HepG2 (cell line): ENCODE results near the gene PCGF2. TPM values are rescaled to one million over a fixed set of nuclear protein-coding genes. Genes with fewer than 3 reads are reported as not detected.
A peak's percentile ranks its signal among the peaks of the same experiment; 100 is the strongest.

ENCODE experiments used
- ATAC-seq: fragments of 200-7000 bp; cut with Tn5 transposase; 3 replicates; pipeline ENCODE4 v1.9.1; 2020; ENCODE audit warnings: mild to moderate bottlenecking, moderate library complexity
- BruUV-seq: library from RNA; stranded (reverse); fragments of 400-500 nt; replicated peaks from 2 replicates; lab custom pipeline; 2021; lab: Mats Ljungman, UMichigan
- CTCF ChIA-PET: fragments of 300-600 bp; formaldehyde crosslinking; extraction: SDS; loops from one replicate; lab custom pipeline; 2021; ENCODE audit warnings: low total read pairs, inconsistent platforms, low intra/inter-chr PET ratio; lab: Yijun Ruan, JAX
- POLR2A ChIA-PET: fragments of 350-600 bp; sonication (Branson Sonifier 250); formaldehyde crosslinking; loops from one replicate; lab custom pipeline; 2020; ENCODE audit warnings: antibody characterized with exemption, inconsistent platforms; lab: Yijun Ruan, JAX
- DNase-seq: peaks from one replicate; pipeline ENCODE4 v3.0.0-alpha.2; 2015; ENCODE audit warnings: low spot score
- FAIRE-seq: peaks from 3 replicates; lab custom pipeline; 2011; peaks lifted over from hg19 to GRCh38; lab: Jason Lieb, UNC
- H2AFZ ChIP-seq: one replicate; pipeline ENCODE4 v1.6.1; 2011; ENCODE audit warnings: low read length, inconsistent platforms
- H3K27ac ChIP-seq: fragments of 300-600 bp; 3 replicates; pipeline ENCODE4 v1.8.0; 2011; ENCODE audit warnings: mixed run types, mild to moderate bottlenecking, mixed read lengths, low read length, inconsistent platforms; ENCODE audit not compliant: insufficient read depth; ENCODE audit errors: extremely low read length
- H3K27me3 ChIP-seq, 2 experiments: fragments of 200-600 bp in 1 of 2; 2 replicates in 1 of 2; 3 replicates in 1 of 2; pipeline versions ENCODE4 v1.6.0 to v1.8.0; 2011; ENCODE audit warnings: low read length in 2 of 2, mild to moderate bottlenecking in 2 of 2, moderate library complexity in 2 of 2, inconsistent platforms in 1 of 2; ENCODE audit not compliant: insufficient read depth in 2 of 2, control insufficient read depth in 1 of 2
- H3K36me3 ChIP-seq, 2 experiments: fragments of 200-600 bp in 1 of 2; replicated peaks in 1 of 2; 2 replicates in 1 of 2; 3 replicates in 1 of 2; pipeline versions ENCODE4 v1.5.1 to v1.8.0; 2011; ENCODE audit warnings: low read length in 2 of 2, inconsistent platforms in 1 of 2; ENCODE audit not compliant: insufficient read depth in 2 of 2, control insufficient read depth in 1 of 2
- H3K4me1 ChIP-seq: 2 replicates; pipeline ENCODE4 v1.5.1; 2012; ENCODE audit warnings: low read length, inconsistent platforms; ENCODE audit not compliant: insufficient read depth
- H3K4me2 ChIP-seq: 2 replicates; pipeline ENCODE4 v1.6.0; 2011; ENCODE audit warnings: low read depth, low read length, inconsistent platforms
- H3K4me3 ChIP-seq, 3 experiments: fragments of 200-600 bp in 1 of 3; sonication (generic), shearing (Covaris generic) in 1 of 3; replicated peaks in 1 of 3; 2 replicates each; pipeline ENCODE4 v1.5.1; 2011 to 2016; ENCODE audit warnings: low read length in 3 of 3, inconsistent platforms in 2 of 3, low read depth in 2 of 3, mild to moderate bottlenecking in 2 of 3, control low read depth in 1 of 3, mixed read lengths in 1 of 3; ENCODE audit not compliant: insufficient read depth in 1 of 3
- H3K79me2 ChIP-seq: one replicate; pipeline ENCODE4 v1.6.1; 2011; ENCODE audit warnings: low read length, inconsistent platforms; ENCODE audit not compliant: insufficient read depth
- H3K9ac ChIP-seq: 2 replicates; pipeline ENCODE4 v1.6.0; 2011; ENCODE audit warnings: mild to moderate bottlenecking, low read depth, low read length, inconsistent platforms; ENCODE audit not compliant: insufficient read depth
- H3K9me3 ChIP-seq: 2 replicates; pipeline ENCODE4 v1.5.1; 2012; ENCODE audit warnings: mild to moderate bottlenecking, low read length
- H4K20me1 ChIP-seq: 2 replicates; pipeline ENCODE4 v1.6.0; 2011; ENCODE audit warnings: inconsistent platforms, mild to moderate bottlenecking, low read length, moderate library complexity; ENCODE audit not compliant: insufficient read depth
- CBX5 ChIP-seq: sonication (generic); formaldehyde crosslinking; IDR thresholded peaks from 2 replicates; pipeline ENCODE4 v1.4.0; 2020; ENCODE audit warnings: missing genetic modification reagents, borderline replicate concordance
- ISX ChIP-seq: sonication (generic); formaldehyde crosslinking; conservative IDR thresholded peaks from 2 replicates; pipeline ENCODE4 v1.5.0; 2020; ENCODE audit warnings: missing genetic modification reagents
- MED8 ChIP-seq: sonication (generic); formaldehyde crosslinking; IDR thresholded peaks from 2 replicates; pipeline ENCODE4 v1.8.1; 2023; ENCODE audit warnings: mild to moderate bottlenecking, missing genetic modification reagents; ENCODE audit not compliant: insufficient replicate concordance
- MZF1 ChIP-seq: sonication (generic); formaldehyde crosslinking; IDR thresholded peaks from 2 replicates; pipeline ENCODE4 v1.8.1; 2023; ENCODE audit warnings: mild to moderate bottlenecking, missing genetic modification reagents, borderline replicate concordance
- PCBP2 ChIP-seq: fragments of 200-400 bp; formaldehyde crosslinking; optimal IDR thresholded peaks from 2 replicates; pipeline ENCODE3; 2018; ENCODE audit warnings: low read length, low read depth; ENCODE audit not compliant: poor library complexity, severe bottlenecking
- RAD21 ChIP-seq: fragments of 450-650 bp; formaldehyde crosslinking; IDR thresholded peaks from 2 replicates; pipeline ENCODE4 v1.5.0; 2020; ENCODE audit warnings: mild to moderate bottlenecking
- RBM22 ChIP-seq: fragments of 200-400 bp; formaldehyde crosslinking; optimal IDR thresholded peaks from 2 replicates; pipeline ENCODE3; 2017; ENCODE audit warnings: mild to moderate bottlenecking, low read length, moderate library complexity
- ZFY ChIP-seq: sonication (generic); formaldehyde crosslinking; IDR thresholded peaks from 2 replicates; pipeline ENCODE4 v1.4.0; 2020; ENCODE audit warnings: missing genetic modification reagents
- ZNF337 ChIP-seq: sonication (generic); formaldehyde crosslinking; IDR thresholded peaks from 2 replicates; pipeline ENCODE4 v1.5.1; 2020; ENCODE audit warnings: missing genetic modification reagents, low read depth, mild to moderate bottlenecking, borderline replicate concordance
- ZNF766 ChIP-seq: sonication (generic); formaldehyde crosslinking; IDR thresholded peaks from 2 replicates; pipeline ENCODE4 v1.5.0; 2020; ENCODE audit warnings: missing genetic modification reagents, borderline replicate concordance
- WGBS: methylation state at CpG from one replicate; pipeline ENCODE4 v1.1.6; 2017; ENCODE audit warnings: low lambda C conversion rate; 5-methylcytosine and 5-hydroxymethylcytosine counted together
- in situ Hi-C: cut with HindIII; loops from 2 replicates; pipeline ENCODE4 v1.10.0; 2017; ENCODE audit warnings: low pct_unique_long_range_greater_than_20kb; ENCODE audit not compliant: extremely low pct_ligation_motif_present
- intact Hi-C: fragments of 100-400 bp; cut with micrococcal nuclease; formaldehyde crosslinking; loops from one replicate; pipeline ENCODE4 v1.10.0; 2022; ENCODE audit not compliant: unreplicated experiment
- polyA plus RNA-seq, 8 experiments: library from polyadenylated mRNA; depleted of rRNA in 3 of 8; stranded (reverse) in 7 of 8; unstranded in 1 of 8; fragments of >200 nt; fragmentation: Illumina TruSeq in 4 of 8; extraction: Trizol in 4 of 8; gene quantifications; 2 replicates each; pipeline versions ENCODE4 v1.2.1 to v1.2.3, GENCODE V29; 2011 to 2016; ENCODE audit warnings: low read depth in 4 of 8, missing spikeins in 1 of 8, mixed read lengths in 1 of 8; ENCODE audit not compliant: insufficient read depth in 1 of 8
- total RNA-seq, 5 experiments: library from RNA; depleted of rRNA; stranded (reverse); fragments of >200 nt; fragmentation: Illumina TruSeq; extraction: Trizol; gene quantifications; 2 replicates each; pipeline ENCODE4 v1.2.3, GENCODE V29; 2016; ENCODE audit warnings: low read depth in 1 of 5
- TF ChIP-seq, protein P1 (sequence below): sonication (generic); formaldehyde crosslinking; IDR thresholded peaks from 2 replicates; pipeline ENCODE4 v1.4.0; 2020; ENCODE audit warnings: missing genetic modification reagents
- TF ChIP-seq, protein P2 (sequence below): sonication (generic); formaldehyde crosslinking; IDR thresholded peaks from 2 replicates; pipeline ENCODE4 v1.8.0; 2022; ENCODE audit warnings: missing genetic modification reagents, mild to moderate bottlenecking, borderline replicate concordance
- TF ChIP-seq, protein P3 (sequence below): sonication (generic); formaldehyde crosslinking; IDR thresholded peaks from 2 replicates; pipeline ENCODE4 v1.8.1; 2023; ENCODE audit warnings: mild to moderate bottlenecking, moderate library complexity, missing genetic modification reagents
- TF ChIP-seq, protein P4 (sequence below): sonication (generic); formaldehyde crosslinking; IDR thresholded peaks from 2 replicates; pipeline ENCODE4 v1.8.1; 2022; ENCODE audit warnings: low read depth, mild to moderate bottlenecking, missing genetic modification reagents

The PCGF2 gene
- total and polyA plus RNA-seq, 2 of the 13 experiments (the other 11 are each of a cell fraction or from before 2014, with no cell fraction given), result 11.6 to 29.4 TPM

DNA sequence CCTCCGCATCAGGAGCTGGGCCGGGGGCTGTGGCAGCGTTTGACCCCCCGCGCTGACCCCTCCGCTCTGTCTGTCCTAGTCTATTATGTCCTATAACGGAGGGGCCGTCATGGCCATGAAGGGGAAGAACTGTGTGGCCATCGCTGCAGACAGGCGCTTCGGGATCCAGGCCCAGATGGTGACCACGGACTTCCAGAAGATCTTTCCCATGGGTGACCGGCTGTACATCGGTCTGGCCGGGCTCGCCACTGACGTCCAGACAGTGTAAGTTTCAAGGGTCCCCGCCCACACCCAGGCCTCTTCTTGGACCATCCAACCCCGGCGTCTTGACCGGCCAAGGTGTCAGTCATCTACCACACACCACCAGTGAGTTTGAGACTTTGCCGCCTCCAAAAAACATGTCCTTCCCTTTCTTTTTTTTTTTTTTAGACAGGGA is 5.0 kb upstream of the PCGF2 start (continued):
- TF ChIP-seq, protein P1, sequence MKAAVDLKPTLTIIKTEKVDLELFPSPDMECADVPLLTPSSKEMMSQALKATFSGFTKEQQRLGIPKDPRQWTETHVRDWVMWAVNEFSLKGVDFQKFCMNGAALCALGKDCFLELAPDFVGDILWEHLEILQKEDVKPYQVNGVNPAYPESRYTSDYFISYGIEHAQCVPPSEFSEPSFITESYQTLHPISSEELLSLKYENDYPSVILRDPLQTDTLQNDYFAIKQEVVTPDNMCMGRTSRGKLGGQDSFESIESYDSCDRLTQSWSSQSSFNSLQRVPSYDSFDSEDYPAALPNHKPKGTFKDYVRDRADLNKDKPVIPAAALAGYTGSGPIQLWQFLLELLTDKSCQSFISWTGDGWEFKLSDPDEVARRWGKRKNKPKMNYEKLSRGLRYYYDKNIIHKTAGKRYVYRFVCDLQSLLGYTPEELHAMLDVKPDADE (CRISPR knock-in tag), result 0 out of 2 replicates have a peak, but pooled peaks have one; percentile 62
- TF ChIP-seq MED8 (CRISPR knock-in tag) (no peak), CBX5 (CRISPR knock-in tag) (no peak), ZNF766 (0 out of 2 replicates have a peak, but pooled peaks have one; percentile 2)
- TF ChIP-seq, protein P2, sequence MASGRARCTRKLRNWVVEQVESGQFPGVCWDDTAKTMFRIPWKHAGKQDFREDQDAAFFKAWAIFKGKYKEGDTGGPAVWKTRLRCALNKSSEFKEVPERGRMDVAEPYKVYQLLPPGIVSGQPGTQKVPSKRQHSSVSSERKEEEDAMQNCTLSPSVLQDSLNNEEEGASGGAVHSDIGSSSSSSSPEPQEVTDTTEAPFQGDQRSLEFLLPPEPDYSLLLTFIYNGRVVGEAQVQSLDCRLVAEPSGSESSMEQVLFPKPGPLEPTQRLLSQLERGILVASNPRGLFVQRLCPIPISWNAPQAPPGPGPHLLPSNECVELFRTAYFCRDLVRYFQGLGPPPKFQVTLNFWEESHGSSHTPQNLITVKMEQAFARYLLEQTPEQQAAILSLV (CRISPR knock-in tag), result peak; percentile 63; the same call in 1 of the 2 replicates

DNA sequence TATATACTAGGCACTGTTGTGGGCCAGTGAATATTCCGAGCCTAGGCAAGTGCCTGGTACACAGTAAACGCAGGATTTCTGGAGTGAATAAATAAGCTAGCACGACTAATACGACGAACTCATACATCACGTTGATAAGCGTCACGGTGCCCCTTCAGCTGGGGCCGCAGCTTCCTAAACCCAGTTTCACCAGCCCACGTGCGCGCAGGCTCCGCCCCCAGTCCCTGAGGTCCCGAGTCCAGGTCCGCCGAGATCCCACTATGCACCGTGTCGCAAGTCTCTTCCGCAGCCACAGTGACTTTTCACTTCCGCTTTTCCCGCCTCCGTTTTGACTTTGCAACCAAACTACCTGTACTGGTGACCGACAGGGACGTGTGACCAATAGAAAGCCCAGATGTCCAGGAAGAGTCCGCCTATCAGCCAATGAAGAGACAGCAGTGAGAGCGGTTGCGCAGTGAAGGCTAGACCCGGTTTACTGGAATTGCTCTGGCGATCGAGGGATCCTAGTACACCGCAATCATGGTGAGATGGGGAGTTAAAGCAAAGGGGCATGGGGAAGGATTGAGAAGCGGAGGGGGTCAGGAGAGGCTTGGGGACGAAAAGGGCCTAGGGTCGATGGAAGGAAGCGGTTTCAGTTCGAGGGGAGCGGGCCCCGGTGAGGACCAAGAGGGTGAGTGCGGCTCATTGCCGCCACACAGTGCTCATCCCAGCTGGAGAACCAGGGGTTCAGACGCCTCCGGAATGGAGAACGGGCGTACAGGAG is 4.4 kb upstream of the PCGF2 start, which contains the start of gene PSMB3:
TSS of gene PSMB3 (plus strand) at position 434 of the 763 bp plus-strand sequence. CDS start at position 520, 86 bp downstream.
- DNase-seq (peak; percentile 100), FAIRE-seq (no peak), ATAC-seq (peak; percentile 86)
- Histone ChIP-seq H3K27ac (peak within 1 kb of the TSS; percentile 81), H3K36me3 (peaks cover 9 to 22% of the 10 kb centered on the region in 2 experiments), H2AFZ (peak within 1 kb of the TSS; percentile 53), H3K9ac (peak within 1 kb of the TSS; percentile 93), H3K4me1 (peaks cover 30% of the 10 kb centered on the region), H3K4me2 (peak within 1 kb of the TSS; percentile 91), H3K79me2 (peaks cover 24% of the 10 kb centered on the region), H3K9me3 (no peaks in the 10 kb centered on the region), H4K20me1 (no peaks in the 10 kb centered on the region), H3K27me3 (no peaks in the 10 kb centered on the region; a peak in 1 of 5 replicates), H3K4me3 (peak within 1 kb of the TSS; percentile 82 to 93 (median 84))
- BruUV-seq, result no TSS peak
- in situ Hi-C loops (loop anchor here (25.0 kb wide), 1 partner anchor 410 kb away; the partner anchor contains the start of genes ARL5C and PLXDC1), intact Hi-C loops (loop anchor here (1.0 to 5.0 kb wide), 4 partner anchors 48 to 1355 kb away; no protein-coding TSS in a partner anchor)
- CTCF ChIA-PET, result no interaction called here
- 2% methylated on average over 35 of the region's 44 CpGs for WGBS
- POLR2A ChIA-PET, result interaction anchor here (0.6 to 4.4 kb wide), 16 partner anchors 12 to 401 kb away, joined by 3 to 57 read pairs (median 4); partner anchors contain the start of genes CISD3, CWC25, LASP1 and PIP4K2B
- TF ChIP-seq MZF1 (CRISPR knock-in tag) (no peak), RAD21 (CRISPR knock-in tag) (peak; percentile 51), ISX (CRISPR knock-in tag) (no peak), ZNF337 (CRISPR knock-in tag) (no peak), RBM22 (peak; percentile 43), PCBP2 (peak; percentile 64), ZFY (CRISPR knock-in tag) (peak; percentile 81)
- TF ChIP-seq, protein P3, sequence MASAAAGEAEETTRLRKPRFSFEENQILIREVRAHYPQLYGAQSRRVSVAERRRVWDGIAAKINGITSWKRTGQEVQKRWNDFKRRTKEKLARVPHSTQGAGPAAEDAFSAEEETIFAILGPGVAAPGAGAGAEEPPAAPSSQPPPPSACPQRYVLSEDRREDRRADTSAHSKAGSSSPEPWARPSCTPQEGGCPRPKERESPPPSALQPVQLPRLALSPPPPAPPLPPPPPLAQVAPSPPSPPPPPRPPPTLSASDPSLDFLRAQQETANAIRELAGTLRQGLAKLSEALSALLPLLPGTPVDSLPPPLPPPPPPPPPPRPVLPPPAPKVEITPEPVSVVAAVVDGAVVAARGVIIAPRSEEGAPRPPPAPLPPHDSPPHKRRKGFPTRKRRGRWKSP, result 0 out of 2 replicates have a peak, but pooled peaks have one; percentile 73
- TF ChIP-seq, protein P4, sequence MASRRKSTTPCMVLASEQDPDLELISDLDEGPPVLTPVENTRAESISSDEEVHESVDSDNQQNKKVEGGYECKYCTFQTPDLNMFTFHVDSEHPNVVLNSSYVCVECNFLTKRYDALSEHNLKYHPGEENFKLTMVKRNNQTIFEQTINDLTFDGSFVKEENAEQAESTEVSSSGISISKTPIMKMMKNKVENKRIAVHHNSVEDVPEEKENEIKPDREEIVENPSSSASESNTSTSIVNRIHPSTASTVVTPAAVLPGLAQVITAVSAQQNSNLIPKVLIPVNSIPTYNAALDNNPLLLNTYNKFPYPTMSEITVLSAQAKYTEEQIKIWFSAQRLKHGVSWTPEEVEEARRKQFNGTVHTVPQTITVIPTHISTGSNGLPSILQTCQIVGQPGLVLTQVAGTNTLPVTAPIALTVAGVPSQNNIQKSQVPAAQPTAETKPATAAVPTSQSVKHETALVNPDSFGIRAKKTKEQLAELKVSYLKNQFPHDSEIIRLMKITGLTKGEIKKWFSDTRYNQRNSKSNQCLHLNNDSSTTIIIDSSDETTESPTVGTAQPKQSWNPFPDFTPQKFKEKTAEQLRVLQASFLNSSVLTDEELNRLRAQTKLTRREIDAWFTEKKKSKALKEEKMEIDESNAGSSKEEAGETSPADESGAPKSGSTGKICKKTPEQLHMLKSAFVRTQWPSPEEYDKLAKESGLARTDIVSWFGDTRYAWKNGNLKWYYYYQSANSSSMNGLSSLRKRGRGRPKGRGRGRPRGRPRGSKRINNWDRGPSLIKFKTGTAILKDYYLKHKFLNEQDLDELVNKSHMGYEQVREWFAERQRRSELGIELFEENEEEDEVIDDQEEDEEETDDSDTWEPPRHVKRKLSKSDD (CRISPR knock-in tag), result peak; percentile 57; the same call in 1 of the 2 replicates
